DND-41 (cell line): ENCODE data around the gene CD72.

ENCODE experiments used
- ATAC-seq: fragments of 200-7000 bp; cut with Tn5 transposase; 3 replicates; pipeline ENCODE4 v1.9.1; 2021; ENCODE audit warnings: low read depth; ENCODE audit not compliant: insufficient read depth
- DNase-seq: peaks from one replicate; pipeline ENCODE4 v3.0.0-alpha.2; 2020
- H2AFZ ChIP-seq: 2 replicates; pipeline ENCODE4 v1.6.0; 2012; ENCODE audit warnings: low read depth, low read length
- H3K27ac ChIP-seq: 2 replicates; pipeline ENCODE4 v1.5.1; 2012; ENCODE audit warnings: low read length, inconsistent platforms
- H3K27me3 ChIP-seq: fragments of 200-600 bp; sonication (generic); 2 replicates; pipeline ENCODE4 v1.6.0; 2012; ENCODE audit warnings: low read length, mild to moderate bottlenecking, inconsistent platforms; ENCODE audit not compliant: insufficient read depth, poor library complexity
- H3K36me3 ChIP-seq: 2 replicates; pipeline ENCODE4 v1.5.1; 2012; ENCODE audit warnings: low read length, inconsistent platforms; ENCODE audit not compliant: insufficient read depth
- H3K4me1 ChIP-seq: 2 replicates; pipeline ENCODE4 v1.5.1; 2012; ENCODE audit warnings: mild to moderate bottlenecking, low read length; ENCODE audit not compliant: insufficient read depth
- H3K4me2 ChIP-seq: 2 replicates; pipeline ENCODE4 v1.6.0; 2012; ENCODE audit warnings: mild to moderate bottlenecking, moderate library complexity, low read length, inconsistent platforms; ENCODE audit not compliant: insufficient read depth
- H3K4me3 ChIP-seq, 2 experiments: fragments of 200-600 bp in 1 of 2; shearing (Covaris generic) in 1 of 2; 2 replicates each; pipeline ENCODE4 v1.5.1; 2012 to 2016; ENCODE audit warnings: inconsistent platforms in 2 of 2, low read length in 2 of 2, mild to moderate bottlenecking in 2 of 2, low read depth in 1 of 2, moderate library complexity in 1 of 2
- H3K79me2 ChIP-seq: 2 replicates; pipeline ENCODE4 v1.6.0; 2012; ENCODE audit warnings: low read length, inconsistent platforms; ENCODE audit not compliant: insufficient read depth
- H3K9ac ChIP-seq: 2 replicates; pipeline ENCODE4 v1.6.0; 2012; ENCODE audit warnings: low read depth, mild to moderate bottlenecking, inconsistent platforms, low read length, moderate library complexity
- H3K9me3 ChIP-seq: 2 replicates; pipeline ENCODE4 v1.5.1; 2012; ENCODE audit warnings: low read length, moderate library complexity, mild to moderate bottlenecking, inconsistent platforms; ENCODE audit not compliant: insufficient read depth, severe bottlenecking
- H4K20me1 ChIP-seq: 2 replicates; pipeline ENCODE4 v1.6.0; 2012; ENCODE audit warnings: low read length; ENCODE audit not compliant: insufficient read depth
- EZH2 ChIP-seq: IDR thresholded peaks from 3 replicates; pipeline ENCODE4 v1.6.1; 2012; ENCODE audit warnings: borderline replicate concordance, low read depth, mild to moderate bottlenecking, moderate library complexity, low read length, inconsistent platforms; ENCODE audit not compliant: severe bottlenecking
- TF ChIP-seq, protein P1 (sequence below): IDR thresholded peaks from 2 replicates; pipeline ENCODE4 v1.5.1; 2012; ENCODE audit warnings: borderline replicate concordance, low read length, moderate library complexity, mild to moderate bottlenecking; ENCODE audit not compliant: poor library complexity, severe bottlenecking; ENCODE audit errors: extremely low read depth

Gene CD72

DNA sequence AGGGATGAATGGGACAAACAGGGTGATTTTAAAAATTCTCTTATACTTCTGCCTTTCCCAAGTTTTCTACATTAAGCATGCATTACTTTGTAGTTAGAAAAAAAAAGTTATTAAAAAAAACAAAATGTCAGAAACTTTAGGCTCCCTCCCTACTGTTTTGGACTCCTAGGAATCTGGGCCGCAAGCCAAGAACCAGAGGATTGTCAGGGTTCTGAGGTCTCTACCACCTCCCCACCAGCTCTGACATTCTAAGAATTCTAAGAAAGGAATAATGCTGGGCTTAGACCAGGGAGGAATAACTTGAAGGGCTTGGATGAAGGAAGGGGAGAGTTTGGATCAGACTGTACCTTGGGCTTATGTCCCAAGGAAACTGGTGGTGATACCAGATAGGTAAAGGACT is 47.8 kb upstream of the CD72 start:
- H3K27me3 ChIP-seq, result no peaks in the 10 kb centered on the region
- TF ChIP-seq EZH2, result no peak
- TF ChIP-seq, protein P1, sequence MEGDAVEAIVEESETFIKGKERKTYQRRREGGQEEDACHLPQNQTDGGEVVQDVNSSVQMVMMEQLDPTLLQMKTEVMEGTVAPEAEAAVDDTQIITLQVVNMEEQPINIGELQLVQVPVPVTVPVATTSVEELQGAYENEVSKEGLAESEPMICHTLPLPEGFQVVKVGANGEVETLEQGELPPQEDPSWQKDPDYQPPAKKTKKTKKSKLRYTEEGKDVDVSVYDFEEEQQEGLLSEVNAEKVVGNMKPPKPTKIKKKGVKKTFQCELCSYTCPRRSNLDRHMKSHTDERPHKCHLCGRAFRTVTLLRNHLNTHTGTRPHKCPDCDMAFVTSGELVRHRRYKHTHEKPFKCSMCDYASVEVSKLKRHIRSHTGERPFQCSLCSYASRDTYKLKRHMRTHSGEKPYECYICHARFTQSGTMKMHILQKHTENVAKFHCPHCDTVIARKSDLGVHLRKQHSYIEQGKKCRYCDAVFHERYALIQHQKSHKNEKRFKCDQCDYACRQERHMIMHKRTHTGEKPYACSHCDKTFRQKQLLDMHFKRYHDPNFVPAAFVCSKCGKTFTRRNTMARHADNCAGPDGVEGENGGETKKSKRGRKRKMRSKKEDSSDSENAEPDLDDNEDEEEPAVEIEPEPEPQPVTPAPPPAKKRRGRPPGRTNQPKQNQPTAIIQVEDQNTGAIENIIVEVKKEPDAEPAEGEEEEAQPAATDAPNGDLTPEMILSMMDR, result no peak
- peak overlapping the region in 1 of 2 experiments; percentile 78; a peak in 3 of 4 replicates for H3K4me3 ChIP-seq
- peaks cover 62% of the 10 kb centered on the region for H3K4me1 ChIP-seq
- H3K79me2 ChIP-seq, result peaks cover 29% of the 10 kb centered on the region
- no peaks in the 10 kb centered on the region for H4K20me1 ChIP-seq
- no peak for DNase-seq
- H3K4me2 ChIP-seq, result peak overlapping the region; percentile 78
- no peaks in the 10 kb centered on the region for H3K9me3 ChIP-seq
- peak overlapping the region; percentile 78 for H3K9ac ChIP-seq
- peak overlapping the region; percentile 97 for H3K27ac ChIP-seq
- ATAC-seq, result no peak
- peak overlapping the region; percentile 15 for H2AFZ ChIP-seq
- H3K36me3 ChIP-seq, result peaks cover 22% of the 10 kb centered on the region

DNA sequence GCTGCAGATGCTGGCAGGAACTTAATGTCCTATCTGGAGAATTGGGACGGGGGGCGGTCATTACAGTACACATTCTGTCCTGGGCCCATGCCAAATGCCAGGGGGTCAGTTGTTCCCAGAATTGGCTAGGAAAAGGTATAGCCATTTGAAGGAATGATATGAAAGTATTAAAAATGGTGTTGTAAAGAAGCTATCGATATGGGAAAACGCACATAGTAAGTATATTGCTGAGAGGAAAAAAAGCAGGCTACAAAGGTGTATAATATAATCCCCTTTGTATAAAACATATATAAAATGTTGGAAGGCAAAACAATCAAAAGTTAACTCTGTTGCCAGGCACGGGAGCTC is 47.2 kb upstream of the CD72 start:
- Histone ChIP-seq H3K4me1 (peaks cover 68% of the 10 kb centered on the region), H2AFZ (peak overlapping the region; percentile 94), H3K27ac (peak overlapping the region; percentile 97), H4K20me1 (no peaks in the 10 kb centered on the region), H3K79me2 (peaks cover 35% of the 10 kb centered on the region), H3K9ac (peak overlapping the region; percentile 78), H3K9me3 (no peaks in the 10 kb centered on the region), H3K36me3 (peaks cover 28% of the 10 kb centered on the region), H3K4me3 (peak overlapping the region; percentile 37 to 78; a peak in 3 of 4 replicates), H3K4me2 (peak overlapping the region; percentile 78), H3K27me3 (no peaks in the 10 kb centered on the region)
- TF ChIP-seq EZH2, result no peak
- TF ChIP-seq, protein P1, result no peak
- ATAC-seq, result no peak
- no peak for DNase-seq

DNA sequence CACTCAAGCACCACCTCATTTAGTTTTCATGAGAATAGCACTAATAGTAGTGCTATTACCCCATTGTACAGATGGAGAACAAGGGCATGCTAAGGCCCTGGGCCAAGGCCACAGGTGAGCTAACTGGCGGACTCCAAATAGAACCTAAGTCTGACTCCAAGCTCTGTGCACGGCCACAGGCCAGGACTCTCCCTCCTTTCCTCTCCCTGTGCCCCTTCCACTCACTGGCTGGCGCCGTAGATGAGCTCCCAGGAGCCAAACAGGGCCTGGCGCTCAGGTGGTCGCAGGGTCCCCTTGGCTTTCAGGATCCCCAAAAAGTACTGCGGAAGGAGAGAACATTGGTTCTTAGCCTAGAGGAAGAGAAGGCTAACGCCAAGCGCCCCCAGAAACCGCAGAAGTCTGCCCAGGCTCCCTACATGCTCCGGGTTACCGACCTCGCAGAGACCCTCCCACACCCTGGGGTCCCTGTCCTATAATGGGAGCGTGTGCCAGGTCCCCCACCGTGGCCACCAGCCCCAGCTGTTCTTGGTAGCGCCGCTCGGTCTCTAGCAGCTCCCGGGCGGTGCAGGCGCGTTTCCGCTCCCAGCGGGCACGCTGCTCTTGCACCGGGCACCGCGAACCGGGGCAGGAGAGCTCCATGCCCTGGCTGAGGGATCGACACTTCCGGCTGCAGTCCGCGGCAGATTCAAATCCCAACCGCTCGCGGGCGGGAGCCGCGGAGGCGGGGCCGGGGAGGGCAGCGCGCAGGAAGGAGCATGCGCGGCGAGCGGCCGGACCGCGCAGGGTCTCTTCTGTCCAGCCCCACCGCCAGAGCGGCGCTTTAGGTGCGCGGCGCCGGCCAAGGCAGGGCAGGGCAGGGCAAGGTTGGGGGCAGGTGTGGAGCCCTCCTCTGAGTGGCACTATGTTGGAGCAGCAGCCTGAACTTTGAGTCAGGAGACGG is 46.6 kb upstream of the CD72 start, which contains the start of gene ARHGEF39:
TSS of gene ARHGEF39 (minus strand) at position 665 of the 940 bp plus-strand sequence. CDS start at position 639, 26 bp downstream.
- Histone ChIP-seq H3K9ac (peak within 1 kb of the TSS; percentile 78), H3K4me2 (peak within 1 kb of the TSS; percentile 78), H3K36me3 (peaks cover 34% of the 10 kb centered on the region), H3K27me3 (no peaks in the 10 kb centered on the region), H2AFZ (peak within 1 kb of the TSS; percentile 94), H3K79me2 (peaks cover 41% of the 10 kb centered on the region), H3K4me3 (peak within 1 kb of the TSS; percentile 37 to 78; a peak in 3 of 4 replicates), H4K20me1 (peaks cover 3% of the 10 kb centered on the region; the same call in 1 of the 2 replicates), H3K9me3 (no peaks in the 10 kb centered on the region), H3K4me1 (peaks cover 74% of the 10 kb centered on the region), H3K27ac (peak within 1 kb of the TSS; percentile 97)
- DNase-seq, result peak; percentile 84
- ATAC-seq, result peak; percentile 86
- TF ChIP-seq, protein P1, result peak; percentile 13
- no peak for TF ChIP-seq EZH2
